GM18526 (cell line): ENCODE data around the gene ALDH6A1.

Experiments
- POLR2A ChIP-seq: IDR thresholded peaks from 3 replicates; pipeline ENCODE4 v1.6.1; 2011; ENCODE audit not compliant: insufficient read length; ENCODE audit errors: extremely low read depth

ALDH6A1 gene

DNA sequence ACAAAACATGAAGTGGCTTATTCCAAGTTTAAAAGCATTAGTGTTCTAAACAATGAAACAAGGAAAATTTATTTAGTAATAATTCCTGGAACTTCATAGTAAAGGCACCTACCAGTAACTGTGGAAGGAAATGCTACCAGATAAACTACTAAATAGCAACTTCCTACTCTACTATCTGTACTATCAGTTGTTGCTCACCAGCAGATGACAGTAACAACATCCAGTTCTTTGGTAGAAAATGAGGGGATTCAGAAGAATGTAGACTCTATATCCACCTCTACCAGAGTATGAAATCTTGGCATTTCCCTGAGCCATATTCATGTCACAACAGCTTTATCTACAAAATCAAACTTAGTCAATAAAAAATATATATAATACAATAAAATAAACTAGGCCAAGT lies 68.3 kb downstream of the ALDH6A1 start:
- TF ChIP-seq POLR2A = no peak

DNA sequence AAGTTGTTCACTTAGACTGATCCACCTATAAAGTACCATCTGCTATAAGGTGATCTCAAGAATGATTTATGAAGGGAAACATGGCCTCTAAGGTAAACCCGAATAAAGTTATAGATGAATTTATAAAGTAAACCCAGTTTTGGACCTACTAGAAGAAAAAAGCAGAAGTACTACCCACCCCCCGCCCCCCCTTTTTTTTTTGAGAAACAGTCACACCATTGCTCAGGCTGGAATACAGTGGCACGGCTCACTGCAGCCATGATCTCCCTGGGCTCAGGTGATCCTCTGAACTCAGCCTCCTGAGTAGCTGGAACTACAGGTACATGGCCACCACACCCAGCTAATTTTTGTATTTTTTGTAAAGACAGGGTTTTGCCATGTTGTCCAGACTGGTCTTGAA lies 69.1 kb downstream of the ALDH6A1 start:
- TF ChIP-seq POLR2A = no peak

DNA sequence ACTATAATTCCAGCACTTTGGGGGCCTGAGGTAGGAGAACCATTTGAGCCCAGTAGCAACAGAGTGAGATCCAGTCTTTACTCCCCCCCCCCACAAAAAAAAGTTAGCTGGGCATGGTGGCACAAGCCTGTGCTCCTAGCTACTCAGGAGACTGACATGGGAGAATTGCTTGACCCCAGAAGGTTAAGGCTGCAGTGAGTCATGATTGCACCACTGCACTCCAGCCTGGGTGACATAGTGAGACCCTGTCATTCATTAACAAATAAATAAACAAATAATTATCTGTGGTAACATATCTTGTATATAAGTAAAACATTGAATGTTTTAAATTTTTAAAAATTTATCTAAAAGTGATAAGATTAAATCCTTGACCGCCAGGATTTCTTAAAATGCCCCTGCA lies 70.0 kb downstream of the ALDH6A1 start:
- TF ChIP-seq POLR2A = no peak

DNA sequence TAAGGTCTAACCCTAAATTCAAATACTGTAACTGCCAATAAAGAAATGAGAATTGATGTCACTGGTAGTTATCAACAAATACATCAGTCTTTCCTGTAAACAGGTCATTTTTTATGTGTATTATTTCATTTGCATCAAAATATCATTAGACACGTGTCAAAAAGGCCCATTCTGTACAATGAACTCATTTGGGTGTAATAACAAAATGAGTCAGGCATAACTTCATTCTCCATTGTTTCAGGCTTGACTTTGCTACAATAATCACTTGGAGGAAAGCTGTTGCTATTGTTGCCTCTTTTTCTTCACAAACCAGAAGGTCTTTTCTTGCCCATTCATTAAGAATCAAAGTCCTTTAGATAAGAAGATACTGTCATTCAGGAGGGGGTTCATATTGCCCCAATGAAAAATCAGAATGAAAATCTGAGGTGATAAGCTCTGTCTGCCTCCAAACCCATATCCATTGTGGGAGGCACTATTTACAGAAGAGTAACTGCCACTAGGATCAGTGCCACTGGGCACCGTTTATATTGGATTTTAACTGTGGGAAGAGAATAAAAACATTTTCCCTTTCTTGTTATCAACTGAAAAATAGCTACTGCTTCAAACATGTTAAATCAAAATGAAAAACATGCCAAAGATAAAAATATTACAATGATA lies 75.3 kb downstream of the ALDH6A1 start:
- no peak for TF ChIP-seq POLR2A
